Stimulated activated CD4-positive, alpha-beta T cell treated with anti-CD3 and anti-CD28 coated beads, Interleukin-1b, Interleukin-23, amount 100 ng/mL, for 4 hours (primary cell): ENCODE data around the gene FLT1.

Source experiments
- DNase-seq, 2 donors: peaks; one replicate each; pipeline ENCODE4 v3.0.0-alpha.2; 2020; ENCODE audit warnings: low read depth in 2 of 2

FLT1 gene

DNA sequence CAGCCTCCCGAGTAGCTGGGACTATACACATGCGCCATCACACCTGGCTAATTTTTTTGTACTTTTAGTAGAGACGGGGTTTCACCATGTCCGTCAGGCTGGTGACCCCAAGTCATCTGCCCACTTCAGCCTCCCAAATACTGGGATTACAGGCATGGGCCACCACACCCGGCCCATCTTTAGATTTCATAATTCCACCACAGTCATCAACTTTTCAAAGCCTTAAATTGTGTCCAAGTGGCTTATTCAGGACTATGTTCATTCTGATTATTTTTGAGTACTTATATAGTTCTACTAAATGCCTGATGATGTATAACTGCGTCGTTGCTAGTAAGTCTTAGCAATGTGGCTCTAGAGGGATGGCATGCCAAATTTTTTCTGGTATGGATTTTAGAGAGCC is 36.9 kb downstream of the FLT1 start:
- no peak for DNase-seq

DNA sequence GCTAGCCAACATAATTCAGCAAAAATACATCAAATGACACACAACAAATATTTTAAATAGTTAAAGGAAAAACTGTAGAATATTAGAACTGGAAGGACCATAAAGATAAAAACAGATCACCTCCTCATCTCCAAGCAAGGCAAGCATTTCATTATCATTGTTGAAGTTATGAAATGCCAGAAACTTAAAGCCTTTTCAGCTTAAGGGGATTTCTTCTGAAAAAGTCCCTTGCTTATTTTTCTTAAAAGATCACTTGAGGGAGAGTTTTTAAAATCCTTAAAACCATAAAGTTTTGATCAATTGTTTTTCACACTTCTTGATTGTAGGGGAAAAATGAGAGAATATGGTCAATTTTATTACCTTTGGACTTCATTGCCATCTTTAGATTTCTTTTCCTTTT is 37.4 kb downstream of the FLT1 start:
- DNase-seq: no peak

GRCh38 chr13:28455580-28456194 is 39.2 kb downstream of the FLT1 start:
- DNase-seq: no peak

DNA sequence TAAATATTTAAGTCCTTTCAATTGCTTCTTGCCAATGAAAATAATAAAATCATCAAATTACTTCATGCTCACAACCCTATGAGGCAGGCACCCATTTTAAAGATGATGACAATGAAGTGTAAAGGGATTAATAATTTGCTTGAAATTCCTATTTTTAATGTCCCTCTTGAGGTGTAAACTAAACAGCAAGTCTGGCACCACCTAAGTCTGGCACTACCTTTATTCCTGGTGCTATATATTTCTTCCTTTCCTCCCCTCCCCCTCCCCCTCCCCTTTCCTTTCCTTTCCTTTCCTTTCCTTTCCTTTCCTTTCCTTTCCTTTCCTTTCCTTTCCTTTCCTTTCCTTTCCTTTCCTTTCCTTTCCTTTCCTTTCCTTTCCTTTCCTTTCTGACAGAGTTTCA is 42.2 kb downstream of the FLT1 start:
- DNase-seq: no peak

- no peak for DNase-seq
These were observed 43.3 kb downstream of the FLT1 start for GRCh38 chr13:28451482-28452217.

DNA sequence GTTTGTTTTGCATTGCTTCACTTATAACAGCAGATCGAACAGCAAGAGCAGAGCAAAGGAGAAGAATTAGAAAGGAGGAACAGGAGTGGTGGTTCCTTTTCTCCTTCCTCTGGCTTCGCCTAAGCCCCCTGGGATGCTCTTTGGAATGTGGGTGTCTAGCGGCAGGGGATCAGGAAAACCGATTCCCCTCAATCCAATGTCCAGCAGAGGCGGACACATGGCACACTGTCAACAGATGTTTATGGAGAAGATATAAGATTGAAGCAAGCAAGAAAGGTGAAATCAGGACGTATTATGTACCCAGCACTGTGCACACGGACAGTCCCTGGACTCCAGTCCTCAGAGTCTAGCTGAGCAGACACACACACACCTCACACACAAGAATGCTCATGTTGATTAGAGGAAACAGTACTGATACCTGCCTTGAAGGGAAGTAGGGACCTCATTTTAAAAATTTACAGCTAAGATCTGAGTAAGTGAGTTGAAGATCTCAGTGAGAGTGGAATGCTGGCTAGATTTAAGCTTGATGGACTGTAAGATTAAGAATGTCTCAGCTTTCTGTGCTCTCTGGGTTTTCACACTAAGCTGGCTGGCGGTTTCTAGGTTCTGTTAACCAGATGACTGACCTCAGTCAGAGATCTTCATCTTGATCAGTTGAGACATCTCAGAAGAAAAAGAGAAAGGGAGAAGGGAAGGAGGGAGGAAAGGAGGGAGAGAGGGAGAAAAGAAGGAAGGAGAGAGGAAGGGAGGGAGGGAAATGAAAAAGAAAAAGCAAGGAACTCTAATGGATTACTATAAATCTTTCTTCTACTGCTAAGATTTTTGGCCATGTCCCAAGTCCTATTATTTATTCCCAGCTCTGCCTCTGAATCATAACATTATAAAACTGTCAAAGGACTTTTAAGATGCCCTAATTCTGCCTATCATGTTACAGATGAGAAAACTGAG is 44.8 kb downstream of the FLT1 start:
- no peak for DNase-seq

DNA sequence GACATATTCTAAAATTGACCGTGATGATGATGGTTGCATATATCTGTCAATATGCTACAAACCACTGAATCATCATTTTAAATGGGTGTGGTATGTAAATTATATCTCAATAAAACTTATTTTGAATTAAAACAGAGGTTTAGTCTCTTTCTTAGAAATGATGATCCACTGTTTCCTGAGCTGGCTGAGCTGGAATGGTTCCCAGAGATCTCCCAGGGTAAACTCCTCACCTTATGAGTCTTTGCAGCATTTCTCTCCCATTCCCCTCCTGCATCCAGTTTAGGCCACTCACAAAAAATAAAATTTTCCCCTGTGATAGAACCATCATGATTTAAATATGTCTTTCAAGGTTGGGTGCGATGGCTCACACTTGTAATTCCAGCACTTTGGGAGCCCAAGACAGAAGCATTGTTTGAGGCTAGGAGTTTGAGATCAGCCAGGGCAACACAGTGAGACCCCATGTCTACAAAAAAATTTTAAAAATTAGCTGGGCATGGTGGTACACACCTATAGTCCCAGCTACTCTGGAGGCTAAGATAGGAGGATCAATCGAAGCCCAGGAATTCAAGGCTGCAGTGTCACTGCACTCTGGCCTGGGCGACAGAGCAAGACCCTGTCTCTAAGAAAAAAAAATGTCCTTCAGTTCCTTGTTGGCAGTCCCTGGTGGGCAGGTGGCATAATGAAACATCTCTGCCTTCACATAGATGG is 46.1 kb downstream of the FLT1 start:
- no peak for DNase-seq

DNA sequence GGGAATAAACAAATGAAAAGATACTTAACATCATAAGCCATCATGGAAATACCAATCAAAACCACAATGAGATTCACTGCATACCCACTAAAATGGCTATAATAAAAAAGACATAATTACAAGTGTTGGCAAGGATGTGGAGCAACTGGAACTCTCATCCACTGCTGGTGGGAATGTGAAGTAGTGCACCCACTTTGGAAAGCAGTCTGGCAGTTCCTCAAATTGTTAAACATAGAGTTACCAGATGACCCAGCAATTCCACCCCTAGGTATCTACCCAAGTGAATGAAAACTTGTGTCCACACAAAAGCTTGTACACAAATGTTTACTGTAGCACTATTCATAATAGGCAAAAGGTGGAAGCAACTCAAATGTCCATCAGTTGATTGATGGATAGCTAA is 46.9 kb downstream of the FLT1 start:
- DNase-seq: no peak

DNA sequence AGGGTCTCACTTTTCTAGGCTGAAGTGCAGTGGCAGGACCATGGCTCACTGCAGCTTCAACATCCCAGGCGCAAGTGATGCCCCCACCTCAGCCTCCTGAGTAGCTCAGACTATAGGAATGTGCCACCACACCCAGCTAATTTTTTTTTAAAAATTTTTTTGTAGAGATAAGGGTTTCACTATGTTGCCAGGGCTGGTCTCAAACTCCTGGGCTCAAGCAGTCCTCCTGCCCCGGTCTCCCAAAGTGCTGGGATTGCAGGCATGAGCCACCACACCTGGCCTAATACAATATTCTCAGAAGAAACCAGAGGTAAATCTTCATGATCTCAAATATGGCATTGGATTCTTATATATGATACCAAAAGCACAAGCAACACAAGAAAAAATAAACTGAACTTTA is 47.7 kb downstream of the FLT1 start:
- DNase-seq: no peak

DNA sequence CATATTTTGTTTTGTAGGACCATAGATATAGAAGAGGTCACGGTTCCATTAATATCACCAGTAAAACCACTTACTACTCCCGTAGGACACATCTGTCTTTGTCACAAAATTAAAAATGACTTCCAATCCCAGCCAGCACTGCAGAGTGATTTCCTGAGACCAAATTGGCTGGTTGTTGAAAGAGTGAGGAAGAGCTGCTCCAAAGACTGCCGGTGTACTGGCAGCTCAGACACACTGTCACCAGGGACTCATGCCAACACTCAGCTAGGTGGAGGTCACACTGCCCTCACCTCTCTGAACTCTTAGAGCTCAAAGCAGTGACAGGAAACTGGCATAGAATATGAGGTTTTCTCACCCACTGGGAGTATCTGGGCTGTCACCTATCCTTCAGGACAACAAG is 52.1 kb downstream of the FLT1 start:
- no peak for DNase-seq

GRCh38 chr13:28441529-28441928 is 53.4 kb downstream of the FLT1 start:
- no peak for DNase-seq

GRCh38 chr13:28440774-28441504 is 54.0 kb downstream of the FLT1 start:
- DNase-seq: no peak

- DNase-seq: no peak
These were observed 56.2 kb downstream of the FLT1 start for GRCh38 chr13:28438598-28439334.

- DNase-seq: no peak
These were observed 56.9 kb downstream of the FLT1 start for GRCh38 chr13:28438067-28438466.

- DNase-seq: no peak
These were observed 59.0 kb downstream of the FLT1 start for GRCh38 chr13:28435917-28436316.

GRCh38 chr13:28434926-28435325 is 60.0 kb downstream of the FLT1 start:
- no peak for DNase-seq

DNA sequence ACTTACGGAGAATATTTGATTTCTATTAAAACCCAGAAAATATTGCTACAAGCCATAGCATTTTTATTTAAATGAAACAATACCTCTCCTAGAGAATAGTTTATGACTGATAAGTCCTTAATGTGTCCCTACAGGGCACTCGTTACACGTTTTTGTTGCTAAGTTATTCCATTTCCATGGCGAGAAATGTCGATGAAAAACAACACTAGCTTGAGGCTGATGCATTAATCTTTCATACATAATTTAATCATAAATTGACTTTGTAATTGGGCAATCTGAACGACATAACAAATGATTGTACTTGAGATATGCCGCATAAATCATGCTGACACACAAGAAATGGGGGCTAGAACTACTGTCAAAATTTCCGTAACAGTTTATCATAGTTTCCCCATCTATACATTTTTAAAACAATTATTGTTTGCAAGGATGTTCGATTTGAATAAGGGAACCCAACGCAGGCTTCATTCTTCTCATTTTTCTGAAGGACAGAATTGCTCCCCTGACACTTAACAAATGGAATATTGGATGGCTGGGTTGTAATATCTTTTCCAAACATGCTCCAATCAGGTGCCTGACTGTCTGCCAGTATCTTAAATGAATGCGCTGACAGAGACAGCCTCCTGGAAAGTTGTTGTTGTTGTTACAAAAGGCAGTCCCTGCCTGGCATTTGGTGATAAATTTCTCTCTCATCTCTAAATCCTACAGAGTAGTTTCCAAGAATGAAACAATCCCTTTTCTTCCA is 61.9 kb downstream of the FLT1 start:
- DNase-seq: no peak

- no peak for DNase-seq
These were observed 65.1 kb downstream of the FLT1 start for GRCh38 chr13:28429685-28430290.

GRCh38 chr13:28429096-28429495 is 65.8 kb downstream of the FLT1 start:
- no peak for DNase-seq
